SK-N-SH (cell line): ENCODE results near the gene C14orf132.

Experiments
- EP300 ChIP-seq, 2 experiments: IDR thresholded peaks; 2 replicates each; pipeline versions ENCODE4 v1.4.0 to v1.6.1; 2012; ENCODE audit warnings: borderline replicate concordance in 1 of 2, low read depth in 1 of 2, low read length in 1 of 2
- SMC3 ChIP-seq: IDR thresholded peaks from 2 replicates; pipeline ENCODE4 v1.6.1; 2012; ENCODE audit warnings: low read depth, low read length, improper control_type of control experiment
- TCF12 ChIP-seq: IDR thresholded peaks from 2 replicates; pipeline ENCODE4 v1.4.0; 2012
- TF ChIP-seq, protein P1 (sequence below): fragments of 200-600 bp; sonication (generic); IDR thresholded peaks from 2 replicates; pipeline ENCODE4 v1.6.1; 2017; ENCODE audit warnings: antibody characterized with exemption, mild to moderate bottlenecking, moderate library complexity

DNA sequence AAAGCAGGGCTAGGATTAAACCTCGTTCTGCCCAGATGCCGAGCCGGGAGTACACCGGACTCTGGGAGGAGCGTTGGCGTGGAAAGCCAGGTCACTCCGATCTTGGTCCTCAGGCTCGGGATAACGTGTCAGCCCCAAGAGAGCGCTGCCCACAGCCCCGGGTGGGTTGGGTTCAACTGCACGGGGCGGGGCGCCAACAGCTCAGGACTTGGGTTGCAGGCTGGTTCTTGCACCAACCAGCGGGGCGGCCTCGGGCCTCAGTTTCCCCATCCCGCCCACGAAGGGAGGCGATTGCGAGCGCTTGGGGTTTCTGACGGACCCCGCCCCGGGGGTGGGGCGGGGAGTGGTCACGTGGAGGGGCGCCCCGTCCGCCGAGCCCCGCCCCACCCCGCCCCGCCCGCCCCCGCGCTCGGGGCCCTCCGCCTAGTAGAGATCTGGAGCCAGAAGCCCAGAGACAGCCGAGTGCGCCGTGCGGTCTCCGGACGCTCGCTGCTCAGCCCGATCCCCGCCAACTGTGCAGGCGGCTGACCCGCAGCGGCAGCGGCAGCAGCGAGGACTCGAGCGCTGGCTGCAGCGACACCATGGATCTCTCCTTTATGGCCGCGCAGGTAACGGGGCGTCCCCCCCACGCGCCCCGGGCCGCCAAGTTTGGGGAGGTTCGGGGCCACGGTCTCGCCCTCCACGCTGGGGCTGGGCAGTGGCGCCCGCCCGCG is at the start of gene C14orf132:
- TF ChIP-seq, protein P1, sequence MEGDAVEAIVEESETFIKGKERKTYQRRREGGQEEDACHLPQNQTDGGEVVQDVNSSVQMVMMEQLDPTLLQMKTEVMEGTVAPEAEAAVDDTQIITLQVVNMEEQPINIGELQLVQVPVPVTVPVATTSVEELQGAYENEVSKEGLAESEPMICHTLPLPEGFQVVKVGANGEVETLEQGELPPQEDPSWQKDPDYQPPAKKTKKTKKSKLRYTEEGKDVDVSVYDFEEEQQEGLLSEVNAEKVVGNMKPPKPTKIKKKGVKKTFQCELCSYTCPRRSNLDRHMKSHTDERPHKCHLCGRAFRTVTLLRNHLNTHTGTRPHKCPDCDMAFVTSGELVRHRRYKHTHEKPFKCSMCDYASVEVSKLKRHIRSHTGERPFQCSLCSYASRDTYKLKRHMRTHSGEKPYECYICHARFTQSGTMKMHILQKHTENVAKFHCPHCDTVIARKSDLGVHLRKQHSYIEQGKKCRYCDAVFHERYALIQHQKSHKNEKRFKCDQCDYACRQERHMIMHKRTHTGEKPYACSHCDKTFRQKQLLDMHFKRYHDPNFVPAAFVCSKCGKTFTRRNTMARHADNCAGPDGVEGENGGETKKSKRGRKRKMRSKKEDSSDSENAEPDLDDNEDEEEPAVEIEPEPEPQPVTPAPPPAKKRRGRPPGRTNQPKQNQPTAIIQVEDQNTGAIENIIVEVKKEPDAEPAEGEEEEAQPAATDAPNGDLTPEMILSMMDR: no peak
- TF ChIP-seq SMC3 (no peak), EP300 (IDR thresholded peaks at IDR 0.05; ENCODE audit: borderline replicate concordance in 1 of 2, low read depth in 1 of 2, low read length in 1 of 2) (no peak), TCF12 (no peak)
